GM19372 (cell line): Measurements from ENCODE around the gene NUBP2.
A peak's percentile ranks its signal among the peaks of the same experiment; 100 is the strongest.

Experiments used
- ATAC-seq: cut with Tn5 transposase; IDR thresholded peaks from one replicate; pipeline ENCODE4 v1.9.1; 2021; ENCODE audit warnings: mild to moderate bottlenecking, low read depth, moderate library complexity; ENCODE audit not compliant: unreplicated experiment

The NUBP2 gene, protein sequence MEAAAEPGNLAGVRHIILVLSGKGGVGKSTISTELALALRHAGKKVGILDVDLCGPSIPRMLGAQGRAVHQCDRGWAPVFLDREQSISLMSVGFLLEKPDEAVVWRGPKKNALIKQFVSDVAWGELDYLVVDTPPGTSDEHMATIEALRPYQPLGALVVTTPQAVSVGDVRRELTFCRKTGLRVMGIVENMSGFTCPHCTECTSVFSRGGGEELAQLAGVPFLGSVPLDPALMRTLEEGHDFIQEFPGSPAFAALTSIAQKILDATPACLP

GRCh38 chr16:1782408-1783264, at the start of gene NUBP2, which contains the start of gene SPSB3:
Gene NUBP2, plus strand, starts transcription at chr16:1782960. Its CDS starts 61 bp downstream, at chr16:1783021.
Gene SPSB3, minus strand, starts transcription at chr16:1782571. Its CDS starts 1,088 bp downstream, at chr16:1781483.
- ATAC-seq: peak; percentile 86

- no peak for ATAC-seq
Observed at GRCh38 chr16:1734123-1734522, 48.6 kb upstream of the NUBP2 start.

GRCh38 chr16:1734816-1735215, 47.9 kb upstream of the NUBP2 start:
- no peak for ATAC-seq

DNA sequence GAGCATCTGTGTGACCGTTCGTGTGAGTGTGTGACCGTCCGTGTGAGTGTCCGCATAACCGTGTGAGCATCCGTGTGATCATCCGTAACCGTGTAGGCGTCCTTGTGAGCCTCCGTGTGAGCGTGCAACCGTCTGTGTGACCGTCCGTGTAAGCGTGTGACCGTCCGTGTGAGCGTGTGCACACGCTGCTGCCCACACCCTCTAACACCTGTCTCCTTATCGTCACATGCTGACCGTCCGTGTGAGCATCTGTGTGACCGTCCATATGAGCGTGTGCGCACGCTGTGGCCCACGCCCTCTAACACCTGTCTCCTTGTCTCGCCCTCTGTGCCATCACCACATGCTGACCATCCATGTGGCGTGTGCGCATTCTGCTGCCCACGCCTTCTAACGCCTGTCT, 42.5 kb upstream of the NUBP2 start:
- ATAC-seq: no peak

DNA sequence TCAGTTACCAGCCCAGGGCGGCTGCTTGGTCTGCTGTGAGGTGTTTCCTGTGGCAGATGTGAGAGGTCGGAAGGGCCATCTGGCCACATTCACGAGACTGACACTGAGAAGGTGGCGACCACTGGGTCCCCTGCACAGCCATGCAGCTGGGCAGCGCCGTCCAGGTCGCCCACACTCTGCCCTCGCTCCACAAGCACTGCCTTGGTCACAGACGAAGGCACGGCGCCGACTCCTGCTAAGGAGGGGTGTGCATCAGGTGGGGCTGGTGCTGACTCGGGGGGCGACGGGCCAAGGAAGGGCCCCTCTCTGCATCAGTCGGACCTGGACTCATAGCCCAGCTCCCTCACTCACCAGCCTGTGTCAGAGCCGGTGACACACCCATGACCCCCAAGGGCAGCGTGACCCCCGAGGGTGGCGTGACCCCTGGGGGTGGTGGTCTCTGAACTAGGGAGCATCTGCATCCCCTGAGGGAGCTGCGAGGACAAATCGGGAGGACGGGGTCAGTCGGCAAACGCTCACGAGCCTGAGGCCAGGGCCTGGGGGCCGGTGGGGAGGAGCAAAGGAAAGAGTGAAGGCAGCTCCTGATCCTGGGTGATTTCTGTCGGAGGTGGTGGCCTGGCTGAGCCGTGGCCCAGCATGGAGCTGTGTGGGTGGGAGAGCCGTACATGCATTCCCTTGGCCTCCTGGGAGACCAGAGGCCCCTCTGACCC, 41.8 kb upstream of the NUBP2 start:
- no peak for ATAC-seq

- no peak for ATAC-seq
Observed at GRCh38 chr16:1741553-1742165, 41.1 kb upstream of the NUBP2 start.

DNA sequence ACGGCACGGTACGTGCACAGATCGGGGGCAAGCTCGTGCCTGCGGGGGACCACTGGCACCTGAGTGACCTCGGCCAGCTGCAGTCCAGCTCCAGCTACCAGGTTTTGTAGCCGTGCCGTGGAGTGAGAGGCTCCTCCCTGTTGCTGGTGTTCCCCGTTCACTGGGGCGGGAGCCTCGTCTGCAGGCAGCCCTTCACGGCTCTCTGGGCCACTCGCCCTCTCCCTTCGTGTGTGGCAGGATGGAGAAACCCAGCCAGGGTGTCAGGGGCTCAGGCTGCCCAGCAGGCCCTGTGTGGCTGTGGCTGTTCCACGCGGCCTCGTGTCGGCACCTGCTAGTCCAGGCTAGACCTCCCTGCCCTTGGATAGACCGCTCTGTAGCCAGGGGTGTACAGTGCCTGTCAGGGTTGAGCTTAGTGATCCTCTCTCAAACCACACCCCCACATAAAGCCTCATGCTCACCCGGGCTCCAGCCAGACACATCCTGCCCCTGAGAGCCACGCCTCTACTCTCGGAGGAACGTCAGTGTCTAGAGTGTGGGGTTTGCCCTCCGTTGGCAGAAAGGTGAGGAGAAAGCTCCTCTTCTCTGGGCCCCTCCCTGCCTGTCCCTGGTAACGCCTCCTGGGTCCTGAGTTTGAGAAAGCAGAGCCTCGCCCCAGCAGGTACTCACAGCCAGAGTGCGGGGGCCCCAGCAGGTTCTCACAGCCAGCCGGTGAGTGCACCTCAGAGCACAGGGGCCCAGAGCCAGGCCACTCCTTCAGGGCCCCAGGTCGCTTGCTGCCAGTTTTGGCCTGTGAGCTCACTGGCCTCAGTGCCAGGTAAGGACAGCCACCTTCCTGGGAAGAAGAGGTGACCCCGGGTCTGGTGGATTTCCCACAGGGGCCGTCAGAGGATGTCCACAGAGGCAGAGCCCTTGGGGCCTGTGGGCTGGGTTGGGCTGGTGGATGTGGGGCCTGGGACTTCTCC, 39.1 kb upstream of the NUBP2 start:
- ATAC-seq: no peak

GRCh38 chr16:1744338-1744840, 38.4 kb upstream of the NUBP2 start:
- ATAC-seq: no peak

- no peak for ATAC-seq
Observed at GRCh38 chr16:1745181-1745899, 37.4 kb upstream of the NUBP2 start.

DNA sequence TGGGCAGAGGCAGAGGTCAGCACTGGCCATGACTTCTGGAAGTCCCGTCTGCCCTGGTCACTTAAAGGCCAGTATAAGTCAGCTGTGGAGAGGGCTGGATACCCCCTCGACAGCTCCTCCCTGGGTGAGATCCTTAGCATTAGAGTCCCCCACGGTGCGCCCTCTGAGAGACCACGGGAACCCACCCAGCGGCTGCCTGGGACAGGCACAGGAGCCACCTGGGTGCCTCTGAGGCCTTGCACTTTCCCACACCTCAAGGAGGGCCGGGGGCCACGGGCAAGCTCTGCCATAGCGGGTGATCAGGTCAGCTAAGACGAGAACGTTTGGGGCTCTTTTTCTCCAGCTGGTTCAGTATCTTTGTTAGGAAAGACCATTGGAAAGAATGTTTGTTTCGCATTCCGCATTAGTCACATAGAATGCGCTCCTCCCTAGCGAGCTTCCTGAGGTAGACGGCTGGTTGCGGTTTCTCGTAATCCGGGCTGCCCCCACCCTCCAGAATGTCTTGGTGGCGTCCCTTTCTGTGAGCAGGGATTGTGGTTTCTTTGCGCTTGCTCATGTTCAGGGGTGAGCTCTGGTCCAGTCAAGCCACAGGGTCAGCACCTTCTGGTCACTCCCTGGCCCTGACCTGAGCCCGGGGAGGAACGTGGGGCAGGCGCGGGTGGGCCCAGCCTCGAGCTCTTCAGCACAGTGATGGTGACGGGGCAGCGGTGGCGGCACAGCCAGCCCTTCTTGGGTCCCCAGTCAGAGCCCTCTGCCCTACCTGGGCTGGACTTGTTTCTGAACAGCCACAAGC, 36.7 kb upstream of the NUBP2 start:
- no peak for ATAC-seq

DNA sequence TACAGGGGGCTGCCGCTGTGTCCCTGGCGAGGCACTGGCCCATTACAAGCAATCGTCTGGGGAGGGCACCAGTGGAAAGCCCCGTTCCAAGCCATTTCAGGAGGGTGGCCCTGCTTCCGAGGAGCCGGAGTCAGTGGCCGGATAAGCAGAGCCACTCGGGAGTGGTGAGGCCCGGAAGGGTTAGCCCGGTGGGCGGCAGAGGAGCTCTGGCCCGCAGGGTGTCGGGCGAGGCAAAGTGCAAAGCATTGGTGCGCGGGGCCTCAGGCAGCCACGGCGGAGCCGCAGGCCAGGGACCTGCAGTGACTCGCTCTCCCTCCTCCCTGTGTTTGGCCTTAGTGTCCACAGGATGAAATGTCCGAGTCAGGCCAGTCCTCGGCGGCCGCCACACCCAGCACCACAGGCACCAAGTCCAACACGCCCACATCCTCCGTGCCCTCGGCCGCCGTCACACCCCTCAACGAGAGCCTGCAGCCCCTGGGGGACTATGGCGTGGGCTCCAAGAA, 36.0 kb upstream of the NUBP2 start:
- ATAC-seq: no peak

- ATAC-seq: no peak
Observed at GRCh38 chr16:1747934-1748333, 34.8 kb upstream of the NUBP2 start.

- ATAC-seq: no peak
Observed at GRCh38 chr16:1749152-1750117, 33.3 kb upstream of the NUBP2 start.

GRCh38 chr16:1751946-1752345, 30.8 kb upstream of the NUBP2 start:
- no peak for ATAC-seq

DNA sequence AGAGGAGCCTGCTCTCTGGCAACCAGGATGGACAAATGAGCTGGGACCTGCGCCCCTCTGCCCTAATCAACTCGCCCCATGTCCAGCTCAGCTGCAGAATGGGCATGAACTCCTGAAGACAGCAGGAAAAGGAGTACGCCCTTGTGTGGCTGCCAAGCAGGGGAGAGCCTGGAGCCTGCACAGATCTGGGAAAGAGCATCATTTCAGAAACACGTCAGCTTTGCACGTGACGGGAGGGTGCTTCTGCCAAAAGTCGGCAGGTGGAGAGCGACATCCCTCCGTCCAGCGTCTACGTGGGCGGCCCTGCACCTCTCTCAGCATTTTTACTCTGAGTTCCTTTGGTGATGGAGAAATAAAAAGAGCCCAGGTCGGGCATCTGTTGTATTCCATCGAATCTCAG, 29.9 kb upstream of the NUBP2 start:
- ATAC-seq: no peak

DNA sequence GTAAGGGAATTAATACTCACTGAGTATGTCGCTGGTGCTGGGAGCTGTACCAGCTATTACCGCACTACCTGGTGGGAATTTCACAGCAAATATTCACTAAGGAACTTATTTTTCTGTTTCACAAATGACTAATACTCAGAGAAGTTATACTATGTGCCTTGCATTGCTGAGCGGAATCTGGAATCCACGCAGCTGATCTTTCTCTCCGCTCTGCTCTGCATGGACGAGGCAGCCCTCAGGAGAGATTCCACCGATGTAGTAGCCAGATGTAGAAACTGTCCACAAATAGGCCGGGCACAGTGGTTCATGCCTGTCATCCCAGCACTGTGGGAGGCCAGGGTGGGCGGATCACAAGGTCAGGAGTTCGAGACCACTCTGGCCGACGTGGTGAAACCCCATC, 28.6 kb upstream of the NUBP2 start:
- no peak for ATAC-seq
